Measurements from ENCODE around the gene SUMO4.

- TF ChIP-seq CTCF (IDR thresholded peaks at IDR 0.05 in 4 of 5, conservative IDR thresholded peaks at IDR 0.05 in 1 of 5) (no peak), POLR2A (IDR thresholded peaks at IDR 0.05) (no peak)
Observed at GRCh38 chr6:149368065-149368464, 32.0 kb upstream of the SUMO4 start.

Data from gastrocnemius medialis (tissue), 4 donors.